GM03348 (cell line): ENCODE results near the gene KCNQ1.
A peak's percentile ranks its signal among the peaks of the same experiment; 100 is the strongest.
"Not testable (repeated sequence)": the region's sequence is repeated elsewhere in the genome, so short reads cannot be mapped to it uniquely, and the experiment has no call there.

Source experiments
- DNase-seq: peaks from one replicate; pipeline ENCODE4 v3.0.0; 2012; ENCODE audit warnings: low spot score

The KCNQ1 gene

DNA sequence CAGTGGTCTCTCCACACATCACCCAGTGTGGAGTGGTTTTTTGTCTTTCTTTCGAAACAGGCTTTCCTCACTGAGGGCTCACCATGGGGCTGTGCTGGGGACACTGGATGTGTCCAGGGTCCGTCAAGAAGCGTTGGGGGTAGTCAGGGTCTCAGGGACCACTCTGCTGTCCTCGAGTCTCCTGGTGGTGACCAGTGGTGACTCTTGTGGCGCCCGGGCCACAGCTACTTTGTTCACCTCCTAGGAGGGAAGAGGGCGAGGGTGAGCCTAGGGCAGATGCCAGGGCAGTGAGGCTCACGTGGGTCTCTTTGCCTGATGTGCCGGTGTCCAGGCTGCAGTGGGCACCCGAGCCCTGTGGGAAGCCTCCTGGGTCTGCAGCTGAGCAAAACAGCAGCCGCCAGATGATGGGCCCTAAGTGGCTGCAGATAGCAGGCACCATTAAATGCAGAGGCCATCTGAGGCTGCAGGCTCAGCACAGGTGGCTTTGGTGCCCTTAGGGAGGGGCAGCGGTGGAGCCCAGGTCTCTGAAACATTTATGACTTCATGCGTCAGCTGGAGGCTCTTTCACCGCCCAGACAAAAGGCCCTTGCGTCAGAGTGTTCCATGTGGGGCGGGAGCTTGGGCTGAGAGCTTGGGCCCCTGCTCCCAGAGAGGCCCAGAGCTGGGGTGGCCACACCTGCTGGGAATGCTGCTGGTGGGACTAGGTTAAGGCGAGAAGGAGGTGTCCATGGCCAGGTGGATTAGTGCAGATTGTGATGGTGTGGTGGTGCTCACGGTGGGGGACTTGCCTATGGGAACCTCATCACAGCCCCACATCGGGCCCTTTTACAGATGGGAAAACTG lies 29.5 kb downstream of the KCNQ1 start:
- DNase-seq, result peak; percentile 3

GRCh38 chr11:2475136-2475918 lies 30.5 kb downstream of the KCNQ1 start:
- DNase-seq, result no peak

DNA sequence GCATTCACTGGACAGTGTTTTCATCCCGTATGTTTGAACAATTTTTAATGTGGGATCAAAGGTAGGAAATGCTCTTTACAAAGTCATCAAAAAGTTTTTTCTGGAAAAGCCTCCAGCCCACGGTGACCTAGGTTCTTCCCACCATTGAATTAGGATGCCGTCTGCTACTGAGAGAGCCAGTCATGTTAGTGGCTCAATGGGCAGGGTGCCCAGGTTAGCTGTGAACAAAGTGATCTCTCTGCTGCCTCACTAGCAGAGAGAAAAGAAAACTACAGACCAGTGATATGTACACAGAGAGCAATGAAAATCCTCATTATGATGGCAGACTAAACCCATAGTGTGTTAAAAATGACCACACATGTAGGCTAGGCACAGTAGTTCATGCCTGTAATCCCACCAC lies 32.4 kb downstream of the KCNQ1 start:
- DNase-seq, result no peak

- DNase-seq, result no peak
Observed at GRCh38 chr11:2477936-2478335, 33.1 kb downstream of the KCNQ1 start.

GRCh38 chr11:2480067-2480873 lies 35.5 kb downstream of the KCNQ1 start:
- DNase-seq, result not testable (repeated sequence)

DNA sequence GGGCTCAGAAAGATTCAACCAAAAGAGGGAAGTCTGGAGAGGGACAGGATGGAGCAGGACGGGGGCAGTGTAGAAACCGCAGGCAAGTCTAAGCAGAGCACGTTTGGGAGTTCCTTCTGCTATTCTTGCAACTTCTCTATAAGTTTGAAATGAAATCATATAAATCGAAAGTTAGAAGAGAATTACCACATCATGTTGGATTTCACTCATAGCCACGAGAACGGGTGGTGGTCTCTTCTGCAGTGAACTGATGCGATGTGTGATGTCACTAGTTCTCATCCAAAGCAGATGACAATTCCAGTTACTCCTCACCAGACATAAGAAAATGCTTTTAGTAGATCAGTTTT lies 36.0 kb downstream of the KCNQ1 start:
- DNase-seq, result no peak

- DNase-seq, result no peak
Observed at GRCh38 chr11:2481253-2481652, 36.4 kb downstream of the KCNQ1 start.

- DNase-seq, result no peak
Observed at GRCh38 chr11:2482204-2482603, 37.4 kb downstream of the KCNQ1 start.

GRCh38 chr11:2482745-2483144 lies 37.9 kb downstream of the KCNQ1 start:
- peak; percentile 2 for DNase-seq

- DNase-seq, result peak; percentile 2
Observed at GRCh38 chr11:2483426-2483825, 38.6 kb downstream of the KCNQ1 start.

DNA sequence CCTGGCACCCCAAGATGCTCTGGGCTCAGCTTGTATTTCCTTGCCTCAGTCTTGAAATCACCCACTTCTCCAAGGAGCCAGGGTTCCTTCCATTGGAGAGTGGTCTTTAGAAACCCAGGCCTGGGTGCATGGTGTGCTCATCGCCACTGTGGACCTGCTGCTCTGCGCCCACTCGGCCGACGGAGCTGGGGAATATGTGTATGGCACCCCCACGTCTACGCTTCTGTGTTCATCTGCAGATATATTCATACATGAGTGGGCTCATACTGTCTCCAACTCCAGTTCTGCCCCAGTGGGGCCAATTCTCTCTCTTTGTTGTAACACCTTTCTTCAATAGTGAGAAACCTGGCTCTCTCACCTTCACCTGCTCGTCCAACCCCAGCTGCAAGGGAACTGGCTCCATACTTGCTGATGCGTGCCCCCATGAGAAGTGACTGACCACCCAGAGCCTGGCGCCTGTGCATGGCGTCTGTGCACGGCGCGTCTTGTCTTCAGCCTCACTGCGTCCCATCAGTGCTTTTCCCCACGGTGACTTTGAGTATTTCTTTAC lies 39.8 kb downstream of the KCNQ1 start:
- no peak for DNase-seq

DNA sequence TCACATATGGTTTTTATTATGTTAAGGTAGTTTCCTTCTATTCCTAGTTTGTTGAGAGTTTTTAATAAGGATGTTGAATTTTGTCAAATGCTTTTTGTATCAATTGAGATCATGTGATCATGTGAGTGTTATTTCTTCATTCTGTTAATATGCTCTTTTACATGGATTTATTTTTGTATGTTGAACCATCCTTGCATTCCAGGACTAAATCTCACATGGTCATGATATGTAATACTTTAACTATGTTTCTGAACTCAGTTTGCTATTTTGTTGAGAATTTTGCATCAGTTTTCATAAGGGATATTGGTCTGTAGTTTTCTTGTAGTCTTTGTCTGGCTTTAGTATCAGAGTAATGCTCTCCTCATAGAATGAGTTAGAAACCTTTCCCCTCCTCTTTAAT lies 43.2 kb downstream of the KCNQ1 start:
- no peak for DNase-seq

DNA sequence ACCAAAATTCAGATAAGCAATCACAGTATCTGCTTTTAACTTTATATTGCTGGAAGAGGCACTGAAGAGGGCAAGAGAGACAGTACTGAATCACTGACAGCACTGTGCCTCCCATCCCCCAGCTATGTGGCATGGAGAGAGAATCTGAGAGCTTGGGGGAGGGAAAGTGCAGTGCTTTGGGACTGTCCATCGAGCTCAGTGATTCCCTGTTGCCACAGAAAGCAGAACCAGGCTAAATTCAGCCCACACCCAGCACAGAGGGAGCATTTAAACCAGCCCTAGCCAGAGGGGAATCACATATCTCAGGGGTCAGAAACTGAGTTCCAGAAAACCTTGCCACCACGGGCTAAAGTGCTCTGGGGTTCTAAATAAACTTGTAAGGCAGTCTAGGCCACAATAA lies 44.3 kb downstream of the KCNQ1 start:
- no peak for DNase-seq

DNA sequence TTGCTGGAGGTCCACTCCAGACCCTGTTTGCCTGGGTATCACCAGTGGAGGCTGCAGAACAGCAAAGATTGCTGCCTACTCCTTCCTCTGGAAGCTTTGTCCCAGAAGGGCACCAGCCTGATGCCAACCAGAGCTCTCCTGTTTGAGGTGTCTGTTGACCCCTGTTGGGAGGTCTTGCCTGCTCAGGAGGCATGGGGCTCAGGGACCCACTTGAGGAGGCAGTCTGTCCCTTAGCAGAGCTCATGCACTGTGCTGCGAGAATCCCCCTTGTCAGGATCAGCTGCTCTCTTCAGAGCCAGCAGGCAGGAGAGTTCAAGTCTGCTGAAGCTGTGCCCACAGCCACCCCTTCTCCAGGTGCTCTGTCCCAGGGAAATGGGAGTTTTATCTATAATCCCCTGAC lies 53.1 kb downstream of the KCNQ1 start:
- not testable (repeated sequence) for DNase-seq

DNA sequence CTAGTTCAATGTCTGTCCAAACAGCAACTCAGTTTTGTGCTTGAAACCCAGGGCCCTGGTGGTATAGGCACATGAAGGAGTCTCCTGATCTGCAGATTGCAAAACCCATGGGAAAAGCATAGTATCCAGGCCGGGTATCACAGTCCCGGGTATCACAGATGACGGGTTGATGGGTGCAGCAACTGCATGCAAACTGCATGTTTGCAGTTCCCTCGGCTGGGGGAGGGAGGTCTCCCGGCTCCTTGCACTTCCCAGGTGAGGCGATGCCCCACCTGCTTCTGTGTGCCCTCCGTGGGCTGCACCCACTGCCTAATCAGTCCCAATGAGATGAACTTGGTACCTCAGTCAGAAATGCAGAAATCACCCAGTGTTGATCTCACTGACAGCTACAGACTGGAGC lies 53.9 kb downstream of the KCNQ1 start:
- DNase-seq, result no peak

DNA sequence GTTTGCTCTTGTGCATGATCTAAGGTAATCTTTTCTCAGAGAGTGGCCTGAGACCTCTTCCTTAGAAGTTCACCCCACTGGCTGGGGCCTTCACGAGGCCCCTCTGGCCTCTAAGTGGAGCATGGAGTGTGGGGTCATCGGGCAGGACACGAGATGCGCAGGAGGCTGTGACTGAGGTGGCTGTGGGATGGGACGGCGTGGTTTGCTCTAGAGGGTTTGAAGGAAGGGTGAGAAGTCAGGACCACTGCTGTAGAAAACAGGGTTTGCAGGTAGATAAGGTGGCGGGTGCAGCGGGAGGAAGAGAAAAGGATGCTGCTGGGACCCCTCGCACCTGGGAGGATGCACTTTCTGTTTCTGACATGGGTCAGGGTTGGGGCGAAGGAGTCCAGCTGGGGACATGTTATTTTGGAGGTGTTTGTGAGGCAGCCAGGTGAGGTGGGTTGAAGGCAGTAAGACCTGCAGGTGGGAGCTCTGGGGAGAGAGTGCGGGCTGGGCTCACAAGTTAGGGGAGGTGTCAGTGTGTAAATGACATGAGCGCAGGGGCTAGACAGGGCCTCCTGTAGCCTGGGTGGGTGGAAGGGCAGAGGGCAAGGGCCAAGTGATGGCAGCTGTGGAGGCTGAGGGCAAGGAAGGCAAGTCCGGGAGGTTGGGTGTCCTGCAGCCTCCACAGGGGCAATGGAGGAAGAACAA lies 62.5 kb downstream of the KCNQ1 start:
- DNase-seq, result peak; percentile 1

DNA sequence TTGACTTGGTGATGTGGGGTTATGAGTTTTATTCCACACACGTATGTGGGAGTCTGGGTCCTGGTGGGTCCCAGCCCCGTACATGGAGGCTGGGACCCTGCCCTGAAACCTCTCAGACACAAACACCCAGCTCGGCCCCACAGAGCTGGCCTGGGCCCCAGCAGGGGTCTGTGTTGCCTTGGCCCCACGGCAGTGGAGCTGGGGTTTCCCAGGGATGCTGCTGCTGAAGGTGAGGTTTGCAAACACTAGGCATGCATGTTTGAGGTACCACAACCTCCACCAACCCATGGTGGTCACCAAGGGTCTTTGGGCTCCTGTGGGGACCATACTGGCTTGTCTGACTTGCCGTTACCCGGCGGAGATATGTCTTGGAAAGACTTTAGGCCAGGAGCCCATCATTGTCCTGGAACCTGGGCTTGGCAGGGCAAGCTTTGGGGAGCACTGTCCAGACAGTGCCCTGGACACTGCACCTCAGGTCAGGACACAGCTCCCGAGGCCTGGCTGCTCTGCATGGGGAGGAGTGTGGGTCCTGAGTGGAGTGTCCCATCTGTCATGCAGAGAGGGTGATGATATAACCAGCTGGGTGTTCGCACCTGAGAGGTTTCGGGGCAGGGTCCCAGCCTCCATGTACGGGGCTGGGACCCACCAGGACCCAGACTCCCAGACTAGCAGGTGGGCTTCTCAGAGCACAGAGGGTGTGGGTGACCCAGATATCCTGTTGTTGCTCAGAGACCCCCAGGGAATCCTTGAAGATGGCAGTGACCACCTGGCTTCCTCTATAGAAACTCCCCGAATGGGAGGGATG lies 63.3 kb downstream of the KCNQ1 start:
- DNase-seq, result no peak

- no peak for DNase-seq
Observed at GRCh38 chr11:2508793-2509192, 64.0 kb downstream of the KCNQ1 start.

DNA sequence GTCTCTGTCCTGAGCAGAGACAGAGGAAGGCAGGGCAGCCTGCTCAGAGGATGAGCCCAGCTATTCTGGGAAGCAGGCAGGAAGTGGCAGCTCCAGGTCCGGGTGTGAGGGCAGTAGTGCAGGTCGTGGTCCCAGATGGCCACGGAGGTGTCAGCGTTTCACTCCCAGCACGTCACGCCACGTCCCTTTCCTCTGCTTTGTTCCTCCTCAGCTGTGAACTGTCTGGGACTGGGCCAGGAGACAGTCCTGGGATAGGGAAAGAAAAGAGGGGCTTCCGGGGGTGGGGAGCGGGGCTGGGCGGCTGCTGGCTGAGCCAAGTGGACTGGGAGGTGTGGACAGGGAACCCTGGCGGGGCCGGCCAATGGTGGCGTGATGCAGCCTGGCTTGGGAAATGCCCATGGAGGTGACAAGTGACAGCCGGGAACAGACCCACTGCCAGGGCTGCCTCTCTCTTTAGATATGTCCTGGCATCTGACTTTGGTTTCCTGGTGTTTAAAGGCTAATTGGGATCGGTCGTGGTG lies 64.7 kb downstream of the KCNQ1 start:
- DNase-seq, result peak; percentile 11

- peak; percentile 22 for DNase-seq
Observed at GRCh38 chr11:2510626-2511402, 66.0 kb downstream of the KCNQ1 start.
